ENCODE measurements around the gene AUNIP.

Gene AUNIP, protein sequence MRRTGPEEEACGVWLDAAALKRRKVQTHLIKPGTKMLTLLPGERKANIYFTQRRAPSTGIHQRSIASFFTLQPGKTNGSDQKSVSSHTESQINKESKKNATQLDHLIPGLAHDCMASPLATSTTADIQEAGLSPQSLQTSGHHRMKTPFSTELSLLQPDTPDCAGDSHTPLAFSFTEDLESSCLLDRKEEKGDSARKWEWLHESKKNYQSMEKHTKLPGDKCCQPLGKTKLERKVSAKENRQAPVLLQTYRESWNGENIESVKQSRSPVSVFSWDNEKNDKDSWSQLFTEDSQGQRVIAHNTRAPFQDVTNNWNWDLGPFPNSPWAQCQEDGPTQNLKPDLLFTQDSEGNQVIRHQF

DNA sequence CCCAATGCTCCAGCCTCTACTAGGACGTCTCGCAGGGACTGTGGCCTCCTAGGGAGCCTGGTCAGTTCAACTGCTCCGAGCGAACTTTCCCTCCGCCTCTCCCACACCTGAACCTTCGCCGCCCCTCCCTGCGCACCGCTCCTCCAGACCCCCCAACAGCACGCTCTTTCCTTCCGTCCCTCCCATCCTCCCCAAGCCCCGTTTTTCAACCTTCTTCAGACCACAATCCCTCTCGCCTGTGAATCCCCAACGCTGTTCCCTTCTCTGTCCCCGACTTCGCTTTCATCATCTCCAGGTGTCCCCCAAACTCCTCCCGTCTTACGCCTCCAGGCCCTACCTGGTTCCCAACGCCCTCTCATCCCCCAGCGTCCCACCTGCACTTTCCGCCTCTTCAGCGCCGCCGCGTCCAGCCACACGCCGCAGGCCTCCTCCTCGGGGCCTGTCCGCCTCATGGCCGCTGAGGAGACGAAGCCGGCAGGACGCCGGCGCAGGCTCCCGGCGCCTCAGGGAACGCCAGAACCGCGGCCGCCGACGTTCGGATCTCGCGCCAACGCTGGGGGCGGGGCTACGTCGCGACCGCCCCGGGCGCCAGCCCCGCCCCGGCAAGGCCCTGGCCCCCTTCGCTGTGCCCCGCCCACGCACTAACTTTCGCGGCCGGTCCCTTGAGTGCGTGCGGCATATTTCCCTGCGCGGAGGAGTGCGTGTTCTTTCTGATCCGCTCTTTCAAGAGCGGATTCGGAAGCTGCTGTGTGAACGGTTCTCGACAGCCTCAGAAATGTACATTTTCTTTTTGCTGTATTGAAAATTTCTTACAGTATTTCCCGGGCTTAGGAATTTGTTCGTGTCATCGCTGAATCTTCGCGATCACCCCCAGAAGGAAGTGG is at the start of gene AUNIP:
Gene AUNIP, minus strand, starts transcription at position 552 of the 884 bp plus-strand sequence. Its CDS starts 100 bp downstream, at position 452.
- DNase-seq (ENCODE audit: low read depth in 2 of 2), result peak; percentile 79 to 87

DNA sequence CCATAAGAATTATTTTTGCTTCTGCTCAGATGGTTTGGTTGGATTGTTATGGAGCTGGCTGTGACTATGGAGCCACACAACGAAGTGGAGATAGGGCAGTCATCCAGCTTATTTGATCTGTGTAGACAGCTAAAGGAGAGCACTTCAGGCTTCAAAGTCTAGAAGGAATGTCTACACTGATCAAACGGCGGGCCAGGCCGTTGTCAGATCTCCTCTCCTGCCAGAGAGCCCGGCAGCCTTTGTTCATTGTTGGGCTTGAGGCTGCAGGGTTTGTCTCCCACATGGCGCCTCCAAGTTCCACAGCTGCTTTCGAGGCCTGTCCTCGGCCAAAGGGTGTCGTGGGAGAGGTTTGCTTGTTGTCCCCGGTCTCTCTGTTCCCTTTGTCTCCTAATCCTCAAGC is 49.8 kb upstream of the AUNIP start:
- DNase-seq (ENCODE audit: low read depth in 2 of 2), result no peak

DNA sequence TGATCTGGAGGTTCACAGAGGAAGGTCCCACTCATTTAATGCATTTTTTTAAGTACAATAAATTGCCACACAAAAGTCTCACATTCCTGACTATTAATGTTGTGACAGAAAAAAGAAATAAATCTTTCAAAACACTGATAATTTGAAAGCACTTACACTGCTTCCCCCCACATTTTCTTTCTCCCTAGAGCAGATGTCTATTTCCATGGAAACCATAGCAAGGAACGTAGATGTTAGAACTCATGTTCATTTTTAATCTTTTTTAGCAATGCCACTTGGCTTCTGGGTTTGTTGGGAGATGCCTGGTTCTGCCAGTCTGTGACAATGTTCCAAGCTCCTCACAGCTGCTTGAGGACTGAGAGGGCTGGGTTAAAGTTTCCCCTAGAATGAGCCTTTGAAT is 48.9 kb upstream of the AUNIP start:
- no peak for DNase-seq (ENCODE audit: low read depth in 2 of 2)

DNA sequence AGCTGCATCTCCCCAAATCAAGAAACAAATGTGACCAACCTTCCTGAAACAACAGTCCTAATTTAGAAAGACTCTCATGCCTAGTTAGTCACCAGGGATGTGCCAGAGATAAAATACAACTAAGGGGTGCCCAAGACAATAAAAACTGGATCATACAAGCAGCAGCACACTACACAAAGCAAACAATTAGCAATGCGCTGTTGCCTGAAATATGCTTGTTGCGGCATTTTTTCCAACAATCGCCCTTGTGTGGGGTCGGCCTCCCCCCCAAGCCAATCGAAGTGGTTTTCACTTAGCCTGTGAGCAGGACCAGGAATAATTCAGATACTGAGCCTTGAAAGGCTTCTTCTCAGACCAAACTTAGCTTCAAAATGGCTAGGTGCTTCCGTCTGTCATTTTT is 48.3 kb upstream of the AUNIP start:
- DNase-seq (ENCODE audit: low read depth in 2 of 2), result no peak

DNA sequence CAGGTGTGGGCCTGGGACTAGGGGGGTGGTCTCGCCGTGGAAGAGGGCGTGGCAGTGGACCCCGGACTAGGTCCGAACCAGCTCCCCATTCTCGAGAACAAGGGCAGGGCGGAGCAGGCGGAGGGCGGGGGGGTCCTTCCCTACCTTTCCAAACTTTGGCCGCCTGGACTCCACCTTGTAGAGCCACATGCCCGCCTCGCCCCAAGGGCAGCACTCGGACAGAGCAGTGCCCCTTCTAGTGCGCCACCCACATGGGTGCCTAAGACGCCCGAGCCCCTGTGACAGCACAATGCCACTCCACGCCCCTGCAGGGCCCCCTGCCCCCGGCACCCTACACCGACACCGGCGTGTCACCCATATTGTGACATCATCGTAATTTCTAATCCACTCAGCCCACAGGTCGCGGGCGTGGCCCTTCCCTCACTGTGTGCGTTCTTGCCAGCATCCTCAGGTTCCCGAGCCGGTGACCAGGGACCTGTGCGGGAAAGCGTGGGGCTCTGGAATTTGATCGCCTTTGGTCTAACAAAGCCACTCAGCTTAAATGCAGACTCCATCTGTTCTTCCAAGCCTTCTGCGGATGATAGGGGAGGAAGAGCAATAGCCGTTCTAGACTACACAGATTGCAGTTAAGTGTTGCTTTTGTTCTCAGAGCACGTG is 47.5 kb upstream of the AUNIP start:
- no peak for DNase-seq (ENCODE audit: low read depth in 2 of 2)

DNA sequence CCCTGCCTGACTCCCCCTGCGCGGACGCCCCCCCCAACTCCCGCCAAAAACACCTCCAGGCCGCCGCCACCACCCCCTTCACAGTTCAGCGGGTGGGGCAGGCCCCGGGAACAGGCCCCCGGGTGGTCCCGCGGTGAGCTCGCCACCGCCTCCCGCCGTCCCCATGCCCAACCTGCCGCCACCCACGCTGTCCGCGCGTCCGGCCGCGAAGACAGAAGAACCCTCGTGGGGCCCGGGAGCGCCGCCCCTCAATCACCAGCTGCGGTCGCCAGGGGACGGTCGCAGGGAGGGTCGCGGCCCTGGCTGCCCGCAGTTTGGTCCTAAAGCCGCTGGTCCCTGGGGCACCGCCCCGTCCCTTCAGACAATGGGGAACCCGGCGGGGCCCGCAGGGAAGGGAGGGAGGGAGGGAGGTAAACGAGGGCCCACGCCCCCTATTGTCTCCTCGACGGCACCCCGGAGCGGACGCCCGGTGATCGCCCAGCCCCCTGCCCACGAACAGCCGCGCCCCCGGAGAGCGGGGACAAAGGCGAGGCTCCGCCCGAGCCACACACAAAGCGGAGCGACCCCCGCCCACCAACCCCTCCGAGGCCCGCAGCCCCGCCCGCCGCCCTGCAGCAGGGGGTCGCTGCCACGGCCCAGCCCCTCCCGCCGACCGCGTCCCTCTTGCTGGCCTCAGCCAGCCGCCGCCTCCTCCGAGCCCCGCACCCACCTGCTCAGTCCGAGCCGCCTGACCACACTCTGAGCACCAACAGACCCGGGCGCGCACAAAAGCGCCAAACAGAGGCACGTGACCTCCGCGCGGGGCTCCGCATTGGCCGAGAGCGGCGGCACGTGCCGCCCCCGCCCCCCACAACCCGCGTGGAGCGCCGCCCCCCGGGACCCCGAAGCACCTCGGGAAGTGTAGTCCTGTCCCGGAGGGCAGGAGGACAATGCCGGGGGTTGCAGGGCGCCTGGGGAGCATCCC is 46.7 kb upstream of the AUNIP start, which contains the start of gene STMN1:
Gene STMN1, minus strand, starts transcription at position 740 of the 964 bp plus-strand sequence. CDS start 1,743 bp downstream, outside the sequence.
- DNase-seq (ENCODE audit: low read depth in 2 of 2), result peak; percentile 79 to 88

DNA sequence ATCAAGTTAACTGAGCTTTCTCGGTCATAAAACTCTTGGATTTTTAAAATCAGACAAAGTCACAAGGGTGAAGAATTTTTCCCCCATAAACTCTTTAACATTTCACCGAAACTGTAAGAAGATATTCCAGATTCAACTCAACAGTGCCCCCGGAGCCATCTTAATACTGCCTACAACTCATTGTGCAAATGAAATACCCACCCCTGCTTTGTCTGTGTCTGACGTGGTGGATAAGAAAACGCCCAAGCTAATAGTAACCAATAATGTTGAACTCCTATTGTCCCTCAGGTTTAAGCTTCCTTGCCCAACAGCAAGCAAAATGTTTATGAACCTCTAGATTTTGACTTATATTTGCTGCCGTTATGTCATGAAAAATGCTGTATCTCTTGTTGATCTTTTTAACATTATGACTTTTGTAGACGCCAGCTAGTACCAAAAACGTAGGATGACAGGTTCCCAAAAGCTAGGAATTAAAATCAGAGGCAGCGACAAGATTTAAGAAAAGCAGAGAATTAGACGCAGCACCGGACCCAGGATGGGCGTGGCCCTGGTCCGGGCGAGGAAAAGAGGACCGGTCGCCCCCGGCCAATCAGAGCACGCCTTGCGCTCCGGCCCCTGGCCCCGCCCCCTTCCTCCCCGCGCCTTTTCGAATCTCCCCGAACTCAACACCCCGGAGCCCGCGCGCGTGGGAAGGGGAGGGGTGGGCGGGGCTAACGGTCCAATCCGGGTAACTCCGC is 45.9 kb upstream of the AUNIP start:
- peak; percentile 83 to 98 for DNase-seq (ENCODE audit: low read depth in 2 of 2)

DNA sequence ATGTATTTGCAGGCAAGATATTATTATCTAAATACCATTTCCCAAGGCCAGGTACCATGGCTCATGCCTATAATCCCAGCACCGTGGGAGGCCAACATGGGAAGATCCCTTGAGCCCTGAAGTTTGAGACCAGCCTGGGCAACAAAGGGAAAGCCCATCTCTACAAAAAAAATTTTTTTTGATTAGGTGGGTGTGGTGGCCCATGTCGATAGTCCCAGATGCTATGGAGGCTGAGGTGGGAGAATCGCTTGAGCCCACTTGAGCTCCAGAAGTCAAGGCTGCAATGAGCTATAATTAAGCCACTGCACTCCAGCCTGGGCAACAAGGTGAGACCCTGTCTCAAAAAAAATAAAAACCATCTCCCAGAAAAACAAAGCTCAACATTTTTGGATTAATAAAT is 44.7 kb upstream of the AUNIP start:
- DNase-seq (ENCODE audit: low read depth in 2 of 2), result no peak

DNA sequence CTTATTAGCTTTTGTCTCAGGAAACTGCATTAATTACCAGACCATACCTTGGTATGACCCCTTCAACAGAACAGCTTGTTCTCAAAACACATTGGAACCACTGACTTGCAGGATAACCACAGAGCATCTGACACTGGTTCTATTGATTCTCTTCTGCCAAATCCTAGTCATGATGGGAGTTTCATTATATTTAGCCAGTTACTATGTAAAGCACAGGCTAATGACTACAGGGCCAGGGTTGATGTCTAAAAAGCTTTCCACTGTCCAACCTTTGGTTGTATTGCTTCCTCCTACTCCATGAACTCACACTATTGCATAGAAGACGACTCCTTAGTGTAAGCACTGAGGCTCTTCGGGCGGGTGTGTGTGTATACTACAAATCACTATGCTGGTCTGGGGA is 43.2 kb upstream of the AUNIP start:
- DNase-seq (ENCODE audit: low read depth in 2 of 2), result no peak

DNA sequence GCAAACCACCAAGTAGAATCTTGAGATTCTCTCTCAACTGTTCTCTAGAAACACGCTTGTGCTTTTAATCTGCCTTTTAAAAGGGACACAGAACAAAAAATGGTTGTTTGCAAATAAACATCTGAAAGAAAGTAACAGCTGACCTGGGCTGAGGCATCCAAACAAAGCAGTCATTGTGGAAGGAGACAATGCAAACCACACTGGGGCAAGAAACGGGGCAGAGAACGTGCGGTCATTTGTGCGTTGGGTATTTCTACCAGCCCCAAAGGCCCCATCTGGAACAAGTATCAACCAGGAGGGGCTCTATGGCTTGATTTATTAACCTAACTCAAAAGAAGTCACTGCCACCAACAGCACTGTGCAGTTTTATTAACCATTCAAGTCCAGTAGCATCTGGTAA is 41.0 kb upstream of the AUNIP start:
- no peak for DNase-seq (ENCODE audit: low read depth in 2 of 2)

DNA sequence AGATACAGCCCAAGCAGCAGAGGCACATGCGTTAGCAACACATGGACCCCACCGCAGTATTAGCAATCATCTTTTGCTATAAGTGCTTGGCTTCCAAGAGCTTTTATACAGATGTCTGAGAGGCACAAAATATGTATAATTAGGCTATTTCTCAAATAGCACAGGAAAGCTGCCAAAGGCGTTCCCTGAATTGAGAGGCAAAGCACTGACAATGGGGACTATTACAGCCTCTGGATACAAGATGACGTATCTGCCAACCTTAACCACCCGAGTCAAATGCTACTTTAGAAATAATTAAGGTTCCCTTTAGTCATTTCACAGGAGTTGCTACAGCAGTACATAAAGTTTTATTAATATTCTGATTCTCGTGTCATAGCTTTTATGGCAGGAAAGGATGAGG is 40.5 kb upstream of the AUNIP start:
- DNase-seq (ENCODE audit: low read depth in 2 of 2), result no peak

DNA sequence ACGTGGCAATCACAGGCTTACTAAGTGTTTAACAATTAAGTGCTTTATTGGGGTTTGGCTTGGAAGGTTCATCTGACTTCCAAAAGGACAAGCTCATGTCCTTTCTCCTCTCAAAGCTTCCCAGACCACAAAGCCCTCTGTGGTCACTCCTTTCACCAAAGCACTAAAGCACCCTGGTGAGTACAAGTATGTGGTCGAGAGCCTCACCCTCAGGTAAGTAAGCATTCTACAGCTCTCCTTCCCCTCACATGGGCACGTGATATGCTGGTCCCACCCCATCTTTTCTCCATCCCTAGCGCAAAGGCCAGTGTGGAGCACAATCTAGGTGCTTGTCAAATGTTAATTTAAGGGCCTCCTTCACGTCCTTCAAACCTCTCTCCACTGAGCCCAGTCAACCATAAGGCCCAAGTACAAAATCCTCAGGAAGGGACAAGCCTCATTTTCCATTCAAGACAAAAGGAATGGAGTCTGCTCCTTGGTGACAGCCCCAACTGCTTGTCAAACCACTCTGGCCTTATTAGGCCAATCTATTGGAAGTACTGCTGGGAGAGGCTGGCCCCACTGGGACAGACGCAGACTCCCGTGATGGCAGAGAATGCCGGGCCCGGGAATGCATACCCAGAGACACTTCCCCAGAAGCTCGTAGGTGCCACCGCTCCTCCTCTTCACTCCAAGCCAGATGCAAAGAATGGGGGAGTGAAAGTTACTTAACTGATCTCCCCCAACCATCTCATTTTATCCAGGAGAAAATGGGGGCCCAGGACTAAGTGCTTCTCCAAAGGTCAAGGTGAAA is 39.2 kb upstream of the AUNIP start:
- DNase-seq (ENCODE audit: low read depth in 2 of 2), result no peak

DNA sequence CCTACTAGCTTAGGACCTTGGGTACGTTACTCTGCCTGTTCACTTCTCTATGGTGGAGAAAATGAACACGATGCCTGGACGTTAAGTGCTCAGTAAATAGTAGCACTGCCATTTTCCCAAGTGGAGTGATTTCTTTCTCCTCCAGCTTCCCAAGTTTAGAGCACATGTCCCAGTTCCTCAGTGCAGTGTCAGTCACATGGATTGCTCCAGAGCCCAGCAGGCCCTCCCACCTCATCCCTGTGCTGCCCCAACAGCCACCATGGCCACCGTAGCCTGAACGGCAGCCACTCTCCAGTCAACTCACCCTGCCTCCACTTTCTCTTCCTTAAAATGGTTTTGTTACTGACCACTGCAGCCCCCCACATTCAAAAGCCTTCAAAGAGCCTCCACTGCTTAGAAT is 38.5 kb upstream of the AUNIP start:
- no peak for DNase-seq (ENCODE audit: low read depth in 2 of 2)

DNA sequence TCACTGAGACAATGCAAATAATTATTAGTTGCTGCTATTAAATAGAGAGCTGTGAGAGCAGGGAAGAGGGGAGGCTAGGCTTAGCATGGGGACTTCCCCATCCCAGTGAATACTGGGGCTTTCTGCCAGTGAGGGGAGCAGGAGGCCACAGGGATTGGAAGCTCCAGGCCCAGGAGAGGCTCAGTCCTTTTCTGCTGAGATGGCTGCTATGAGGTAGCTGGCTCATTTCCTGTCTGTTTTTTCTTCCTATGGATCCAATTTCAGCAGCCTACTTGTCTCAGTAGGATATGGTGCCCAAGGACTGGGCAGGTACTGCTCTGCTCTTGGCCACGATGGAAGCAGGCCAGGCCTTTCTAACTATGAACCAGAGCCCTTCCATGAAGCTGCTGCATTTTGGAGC is 37.0 kb upstream of the AUNIP start:
- DNase-seq (ENCODE audit: low read depth in 2 of 2), result no peak

DNA sequence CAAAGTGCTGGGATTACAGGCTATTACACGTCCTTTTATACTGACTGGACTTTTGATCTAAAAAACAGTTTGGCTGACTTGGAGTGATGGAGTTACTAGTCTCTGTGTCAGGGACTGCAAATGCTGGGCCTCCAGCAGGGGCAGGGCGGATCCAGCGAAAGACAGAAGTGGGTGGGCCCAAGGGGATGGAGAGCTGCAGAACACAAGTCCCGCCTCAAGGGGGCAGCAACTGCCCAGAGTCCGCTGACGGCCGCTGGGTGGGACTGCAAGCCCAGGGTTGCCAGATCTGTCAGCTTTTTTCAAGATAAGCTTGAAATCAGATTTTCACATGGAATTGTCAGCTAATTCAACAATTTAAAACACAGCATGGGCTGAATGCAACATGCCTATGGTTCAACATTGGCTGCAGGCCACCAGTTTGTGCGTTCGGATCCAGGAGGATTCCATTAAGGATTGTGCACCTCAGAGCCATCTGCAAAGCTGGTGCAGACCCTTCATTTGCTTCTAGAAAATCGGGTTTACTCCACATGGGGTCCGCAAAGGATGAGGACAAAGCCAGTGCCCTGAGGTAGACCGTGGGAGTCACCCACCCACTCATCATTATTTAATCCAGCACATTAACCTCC is 36.2 kb upstream of the AUNIP start:
- peak; percentile 73 to 79 for DNase-seq (ENCODE audit: low read depth in 2 of 2)

DNA sequence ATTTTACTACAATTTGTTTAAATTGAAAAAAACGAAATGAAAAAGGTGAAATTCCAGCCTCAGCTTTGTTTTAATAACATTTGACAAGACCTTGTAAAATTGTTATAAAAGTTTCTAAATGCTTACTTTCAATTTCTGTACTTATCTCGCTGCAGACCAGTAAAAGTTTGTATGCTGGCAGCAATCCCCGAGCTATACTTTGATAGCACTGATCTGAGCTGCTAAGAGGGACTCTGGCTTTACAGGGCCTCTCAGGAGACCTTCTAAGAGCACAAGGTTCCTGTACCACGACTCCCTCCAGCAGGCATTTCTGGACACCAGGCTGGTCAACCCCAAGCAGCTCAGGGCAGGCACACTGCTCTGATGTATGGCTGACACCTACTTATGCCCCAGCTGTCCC is 33.9 kb upstream of the AUNIP start:
- DNase-seq (ENCODE audit: low read depth in 2 of 2), result no peak

DNA sequence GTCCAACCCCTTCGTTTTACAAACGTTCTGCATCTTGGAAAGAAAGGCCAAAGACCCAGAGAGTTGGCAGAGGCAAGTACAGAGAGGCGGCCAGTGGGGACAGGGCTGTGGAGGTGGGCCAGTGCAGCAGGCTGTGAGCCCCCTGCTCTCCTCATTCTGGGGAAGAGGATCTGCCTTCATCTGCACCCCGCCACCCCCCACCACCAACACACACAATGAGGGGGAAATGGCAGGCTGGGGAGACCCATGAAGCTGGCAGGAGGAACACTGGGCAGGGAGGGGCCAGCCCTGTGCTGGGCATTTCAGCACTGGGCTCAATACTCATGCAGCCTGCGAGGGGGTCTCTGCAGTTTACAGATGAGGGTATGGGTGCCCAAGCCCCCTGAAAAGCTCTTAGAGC is 32.3 kb upstream of the AUNIP start:
- no peak for DNase-seq (ENCODE audit: low read depth in 2 of 2)

DNA sequence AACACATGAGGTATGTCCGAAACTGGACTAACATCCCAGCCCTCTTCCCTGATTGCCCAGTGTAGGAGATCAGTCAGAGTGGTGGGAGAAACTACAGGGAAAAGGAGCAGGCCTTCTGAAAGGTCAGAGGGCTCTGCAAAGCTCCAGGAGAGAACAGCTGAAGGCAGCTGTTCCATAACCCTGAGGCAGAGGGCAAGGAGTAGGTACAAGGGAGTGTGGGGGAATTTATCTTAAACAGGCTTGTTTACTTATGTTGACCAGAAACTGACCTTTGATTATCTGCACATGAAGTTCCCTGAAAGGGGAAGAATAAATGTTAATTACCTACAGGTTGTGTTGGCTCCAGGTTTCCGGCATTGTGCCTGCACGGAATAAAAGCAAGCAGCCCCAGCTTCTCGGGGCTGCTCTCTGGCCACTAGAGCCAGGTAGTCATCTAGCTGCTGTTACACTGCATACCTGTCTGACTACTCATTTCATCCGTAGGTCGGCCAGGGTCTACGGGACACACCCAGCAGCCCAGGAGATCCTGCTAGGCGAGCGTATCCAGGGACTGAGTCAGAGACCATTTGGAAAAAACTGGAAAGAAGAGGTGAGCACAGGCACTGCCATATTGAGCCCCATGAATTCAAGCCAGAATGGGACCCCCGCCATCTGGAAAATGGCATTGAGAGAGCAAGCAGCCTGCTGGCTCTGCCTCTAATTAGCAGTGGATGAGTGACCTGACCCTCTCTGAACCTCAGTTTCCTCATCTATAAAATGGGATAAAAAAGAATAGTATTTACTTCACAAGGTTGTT is 31.2 kb upstream of the AUNIP start:
- no peak for DNase-seq (ENCODE audit: low read depth in 2 of 2)

Data from stimulated activated CD4-positive, alpha-beta T cell treated with anti-CD3 and anti-CD28 coated beads, Interleukin-12 subunit alpha, Interleukin-12 subunit beta, amount 100 ng/mL, for 24 hours (primary cell).